Stimulated activated CD4-positive, alpha-beta T cell treated with anti-CD3 and anti-CD28 coated beads, Interleukin-4, amount 100 ng/mL, for 1 hour (primary cell): ENCODE measurements around the gene PDXK.

Experiments used
- DNase-seq: peaks from one replicate; pipeline ENCODE4 v3.0.0-alpha.2; 2020

PDXK gene

GRCh38 chr21:43785134-43785533 is 66.2 kb downstream of the PDXK start:
- no peak for DNase-seq

- no peak for DNase-seq
Measured at GRCh38 chr21:43786300-43786806, 67.4 kb downstream of the PDXK start.

GRCh38 chr21:43786807-43787440 is 68.0 kb downstream of the PDXK start:
- DNase-seq, result no peak

GRCh38 chr21:43789276-43790009 is 70.5 kb downstream of the PDXK start, which contains the start of gene RRP1:
RRP1 (plus strand) TSS chr21:43789577; CDS start chr21:43789630, 53 bp downstream.
- DNase-seq, result peak; percentile 93

- DNase-seq, result no peak
Measured at GRCh38 chr21:43790010-43790524, 71.1 kb downstream of the PDXK start.

GRCh38 chr21:43792406-43792805 is 73.5 kb downstream of the PDXK start:
- DNase-seq, result no peak

GRCh38 chr21:43793243-43793642 is 74.3 kb downstream of the PDXK start:
- DNase-seq, result no peak

- no peak for DNase-seq
Measured at GRCh38 chr21:43794311-43794710, 75.4 kb downstream of the PDXK start.

GRCh38 chr21:43794857-43795256 is 75.9 kb downstream of the PDXK start:
- DNase-seq, result no peak

GRCh38 chr21:43797415-43797814 is 78.5 kb downstream of the PDXK start:
- DNase-seq, result no peak

- no peak for DNase-seq
Measured at GRCh38 chr21:43797925-43798715, 79.2 kb downstream of the PDXK start.

GRCh38 chr21:43799301-43799840 is 80.4 kb downstream of the PDXK start:
- DNase-seq, result no peak

- no peak for DNase-seq
Measured at GRCh38 chr21:43800124-43800523, 81.2 kb downstream of the PDXK start.

GRCh38 chr21:43800566-43800965 is 81.6 kb downstream of the PDXK start:
- no peak for DNase-seq

GRCh38 chr21:43801006-43801783 is 82.3 kb downstream of the PDXK start:
- DNase-seq, result no peak

GRCh38 chr21:43802713-43803313 is 83.9 kb downstream of the PDXK start:
- DNase-seq, result no peak

GRCh38 chr21:43803558-43804300 is 84.8 kb downstream of the PDXK start:
- DNase-seq, result no peak

GRCh38 chr21:43805275-43805800 is 86.4 kb downstream of the PDXK start:
- DNase-seq, result no peak

- DNase-seq, result no peak
Measured at GRCh38 chr21:43806017-43806710, 87.2 kb downstream of the PDXK start.

GRCh38 chr21:43808367-43808766 is 89.4 kb downstream of the PDXK start:
- no peak for DNase-seq
